ENCODE measurements around the gene FBN3. TPM values are rescaled to one million over a fixed set of nuclear protein-coding genes. Genes with fewer than 3 reads are reported as not detected.

FBN3 gene
- total and polyA plus RNA-seq, 2 experiments from 2014 or later = 5.6 to 15.1 TPM

DNA sequence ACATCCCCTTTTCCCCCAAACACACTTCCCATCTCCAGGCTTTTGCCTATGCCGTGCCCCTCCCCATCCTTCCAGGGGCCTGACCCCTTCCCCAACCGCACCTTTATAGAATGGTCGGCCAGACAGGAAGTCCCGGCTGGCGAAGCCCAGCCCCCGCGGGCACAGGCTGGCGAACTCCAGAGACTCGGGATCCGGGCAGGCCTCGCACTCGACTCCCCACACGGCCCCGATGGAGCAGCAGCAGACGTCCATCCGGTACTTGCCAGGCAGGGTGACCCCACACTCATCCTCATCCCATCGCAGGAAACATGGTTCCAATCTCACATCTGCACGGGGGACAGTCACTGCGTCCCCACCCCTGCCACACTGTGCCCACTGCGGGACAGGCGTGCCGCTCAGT is 25.7 kb downstream of the FBN3 start:
- no peak for TF ChIP-seq CTCF (IDR thresholded peaks at IDR 0.05; ENCODE audit: low read depth, low read length)
- Histone ChIP-seq H3K27ac (no peak overlapping the region), H3K36me3 (no peaks in the 10 kb centered on the region), H3K4me3 (no peak overlapping the region), H3K27me3 (no peaks in the 10 kb centered on the region), H3K9me3 (ENCODE audit: low read depth) (no peaks in the 10 kb centered on the region), H3K4me1 (ENCODE audit: low read depth) (no peaks in the 10 kb centered on the region)
- no peak for DNase-seq (ENCODE audit: low read depth in 1 of 2, low spot score in 1 of 2)

DNA sequence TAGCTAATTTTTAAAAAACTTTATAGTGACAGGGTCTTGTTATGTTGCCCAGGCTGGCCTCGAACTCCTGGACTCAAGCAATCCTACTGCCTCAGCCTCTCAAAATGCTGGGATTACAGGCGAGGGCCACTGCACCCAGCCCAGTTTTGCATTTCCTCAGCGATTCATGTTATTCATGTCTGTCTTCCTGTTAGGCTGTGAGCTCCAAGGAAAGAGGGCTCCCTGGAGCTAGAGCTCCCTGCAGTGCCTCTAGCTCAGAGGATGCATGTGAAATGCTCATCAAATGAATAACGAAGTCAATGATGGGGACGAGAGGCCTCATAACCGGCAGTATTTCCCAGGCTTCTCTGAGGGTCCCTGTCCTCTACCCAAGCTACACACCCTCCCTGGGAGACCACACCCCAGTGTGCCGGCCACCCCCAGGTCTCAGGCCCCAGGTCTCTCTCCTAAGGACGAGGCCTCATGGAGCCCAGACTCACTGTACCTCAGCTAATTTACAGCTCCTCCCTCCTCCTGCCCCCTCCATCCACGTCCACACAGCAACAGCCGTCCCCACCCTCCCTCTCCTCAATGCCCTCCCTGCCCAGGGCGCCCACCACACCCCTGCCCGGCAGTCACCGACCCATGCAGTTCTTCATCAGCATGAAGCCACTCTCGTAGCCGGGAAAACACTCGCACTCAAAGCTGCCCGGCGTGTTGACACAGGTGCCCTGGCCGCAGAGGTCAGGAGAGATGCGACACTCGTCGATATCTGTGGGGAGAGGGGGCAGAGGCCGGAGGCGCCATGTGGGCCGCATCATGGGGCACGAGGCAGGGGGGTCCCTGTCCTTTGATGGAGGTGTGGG is 28.5 kb downstream of the FBN3 start:
- DNase-seq (ENCODE audit: low read depth in 1 of 2, low spot score in 1 of 2) = no peak
- Histone ChIP-seq H3K27me3 (no peaks in the 10 kb centered on the region), H3K9me3 (ENCODE audit: low read depth) (no peaks in the 10 kb centered on the region), H3K4me1 (ENCODE audit: low read depth) (no peaks in the 10 kb centered on the region), H3K27ac (no peak overlapping the region), H3K4me3 (no peak overlapping the region), H3K36me3 (no peaks in the 10 kb centered on the region)
- TF ChIP-seq CTCF (IDR thresholded peaks at IDR 0.05; ENCODE audit: low read depth, low read length) = no peak

DNA sequence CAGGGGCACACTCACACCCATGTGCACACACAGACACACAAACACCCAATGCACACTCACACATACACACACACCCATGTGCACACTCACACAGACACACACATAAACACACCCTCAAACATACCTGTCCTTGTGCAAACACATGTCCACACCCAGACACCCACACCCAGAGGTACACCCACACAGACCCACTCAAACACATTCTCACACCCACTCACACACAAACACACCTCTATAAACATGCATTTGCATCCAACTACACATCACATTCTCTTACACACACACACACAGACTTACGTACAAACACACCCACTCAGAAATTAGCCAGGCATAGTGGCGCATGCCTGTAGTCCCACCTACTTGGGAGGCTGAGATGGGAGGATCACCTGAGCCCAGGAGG is 31.4 kb downstream of the FBN3 start:
- TF ChIP-seq CTCF (IDR thresholded peaks at IDR 0.05; ENCODE audit: low read depth, low read length) = no peak
- Histone ChIP-seq H3K4me1 (ENCODE audit: low read depth) (no peaks in the 10 kb centered on the region), H3K9me3 (ENCODE audit: low read depth) (no peaks in the 10 kb centered on the region), H3K4me3 (no peak overlapping the region), H3K36me3 (no peaks in the 10 kb centered on the region), H3K27me3 (no peaks in the 10 kb centered on the region), H3K27ac (no peak overlapping the region)
- DNase-seq (ENCODE audit: low read depth in 1 of 2, low spot score in 1 of 2) = no peak

- DNase-seq (ENCODE audit: low read depth in 1 of 2, low spot score in 1 of 2) = no peak
- H3K9me3 ChIP-seq (ENCODE audit: low read depth) = no peaks in the 10 kb centered on the region
- TF ChIP-seq CTCF (IDR thresholded peaks at IDR 0.05; ENCODE audit: low read depth, low read length) = no peak
Observed at GRCh38 chr19:8116437-8117293, 32.7 kb downstream of the FBN3 start.

GRCh38 chr19:8115805-8116396 is 33.5 kb downstream of the FBN3 start:
- no peak for TF ChIP-seq CTCF (IDR thresholded peaks at IDR 0.05; ENCODE audit: low read depth, low read length)
- H3K27ac ChIP-seq = no peak overlapping the region
- DNase-seq (ENCODE audit: low read depth in 1 of 2, low spot score in 1 of 2) = no peak
- no peaks in the 10 kb centered on the region for H3K4me1 ChIP-seq (ENCODE audit: low read depth)
- no peaks in the 10 kb centered on the region for H3K36me3 ChIP-seq
- H3K27me3 ChIP-seq = no peaks in the 10 kb centered on the region
- H3K4me3 ChIP-seq = no peak overlapping the region
- no peaks in the 10 kb centered on the region for H3K9me3 ChIP-seq (ENCODE audit: low read depth)

More at GRCh38 chr19:8116437-8117293, 32.7 kb downstream of the FBN3 start:
- H3K36me3 ChIP-seq = no peaks in the 10 kb centered on the region
- H3K4me1 ChIP-seq (ENCODE audit: low read depth) = no peaks in the 10 kb centered on the region
- H3K4me3 ChIP-seq = no peak overlapping the region
- no peak overlapping the region for H3K27ac ChIP-seq
- H3K27me3 ChIP-seq = no peaks in the 10 kb centered on the region

All from cardiac muscle cell (in vitro differentiated cells and primary cell).